Fibroblast of skin of scalp (primary cell): ENCODE measurements around the gene TBC1D1. TPM values are rescaled to one million over a fixed set of nuclear protein-coding genes. Genes with fewer than 3 reads are reported as not detected.

Experiments
- DNase-seq: peaks from one replicate; pipeline ENCODE4 v3.0.0-alpha.2; 2013
- polyA plus RNA-seq, 2 experiments: library from polyadenylated mRNA; unstranded; fragments of 120-200 nt; gene quantifications; one replicate each; pipeline ENCODE4 v1.2.1, GENCODE V29; 2013; ENCODE audit not compliant: insufficient read length in 2 of 2

The TBC1D1 gene, protein sequence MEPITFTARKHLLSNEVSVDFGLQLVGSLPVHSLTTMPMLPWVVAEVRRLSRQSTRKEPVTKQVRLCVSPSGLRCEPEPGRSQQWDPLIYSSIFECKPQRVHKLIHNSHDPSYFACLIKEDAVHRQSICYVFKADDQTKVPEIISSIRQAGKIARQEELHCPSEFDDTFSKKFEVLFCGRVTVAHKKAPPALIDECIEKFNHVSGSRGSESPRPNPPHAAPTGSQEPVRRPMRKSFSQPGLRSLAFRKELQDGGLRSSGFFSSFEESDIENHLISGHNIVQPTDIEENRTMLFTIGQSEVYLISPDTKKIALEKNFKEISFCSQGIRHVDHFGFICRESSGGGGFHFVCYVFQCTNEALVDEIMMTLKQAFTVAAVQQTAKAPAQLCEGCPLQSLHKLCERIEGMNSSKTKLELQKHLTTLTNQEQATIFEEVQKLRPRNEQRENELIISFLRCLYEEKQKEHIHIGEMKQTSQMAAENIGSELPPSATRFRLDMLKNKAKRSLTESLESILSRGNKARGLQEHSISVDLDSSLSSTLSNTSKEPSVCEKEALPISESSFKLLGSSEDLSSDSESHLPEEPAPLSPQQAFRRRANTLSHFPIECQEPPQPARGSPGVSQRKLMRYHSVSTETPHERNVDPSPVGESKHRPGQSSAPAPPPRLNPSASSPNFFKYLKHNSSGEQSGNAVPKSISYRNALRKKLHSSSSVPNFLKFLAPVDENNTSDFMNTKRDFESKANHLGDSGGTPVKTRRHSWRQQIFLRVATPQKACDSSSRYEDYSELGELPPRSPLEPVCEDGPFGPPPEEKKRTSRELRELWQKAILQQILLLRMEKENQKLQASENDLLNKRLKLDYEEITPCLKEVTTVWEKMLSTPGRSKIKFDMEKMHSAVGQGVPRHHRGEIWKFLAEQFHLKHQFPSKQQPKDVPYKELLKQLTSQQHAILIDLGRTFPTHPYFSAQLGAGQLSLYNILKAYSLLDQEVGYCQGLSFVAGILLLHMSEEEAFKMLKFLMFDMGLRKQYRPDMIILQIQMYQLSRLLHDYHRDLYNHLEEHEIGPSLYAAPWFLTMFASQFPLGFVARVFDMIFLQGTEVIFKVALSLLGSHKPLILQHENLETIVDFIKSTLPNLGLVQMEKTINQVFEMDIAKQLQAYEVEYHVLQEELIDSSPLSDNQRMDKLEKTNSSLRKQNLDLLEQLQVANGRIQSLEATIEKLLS (N-terminal part only)
- 56.7 TPM for polyA plus RNA-seq (2013, experiment 1 of 2; ENCODE audit: insufficient read length)
- 53.0 TPM for polyA plus RNA-seq (2013, experiment 2 of 2; ENCODE audit: insufficient read length)

DNA sequence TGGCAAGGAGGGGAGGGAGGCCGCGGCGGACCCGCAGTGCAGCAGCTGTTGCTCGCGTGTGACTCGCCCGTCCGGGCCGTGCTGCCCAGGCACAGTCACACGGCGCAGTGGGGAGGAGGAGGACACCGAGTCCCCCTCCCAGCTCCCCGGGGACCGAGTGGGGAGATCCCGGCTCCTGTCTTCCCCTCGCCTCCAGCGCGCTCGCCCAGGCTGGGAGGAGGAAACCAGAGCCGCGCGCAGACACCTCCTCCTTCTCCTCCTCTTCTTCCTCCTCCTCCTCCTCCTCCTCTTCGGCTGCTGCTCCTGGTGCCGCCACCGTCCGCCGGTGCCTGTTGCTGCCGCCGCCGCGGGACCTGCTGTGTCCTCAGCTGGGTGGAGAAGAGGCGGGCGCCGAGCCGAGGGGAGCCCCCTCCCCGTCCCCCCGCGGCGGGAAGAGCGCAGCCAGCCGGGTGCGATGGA is at the start of gene TBC1D1:
TBC1D1 (plus strand) TSS at position 284 of the 459 bp plus-strand sequence. CDS start 11,012 bp downstream, outside the sequence.
- no peak for DNase-seq

DNA sequence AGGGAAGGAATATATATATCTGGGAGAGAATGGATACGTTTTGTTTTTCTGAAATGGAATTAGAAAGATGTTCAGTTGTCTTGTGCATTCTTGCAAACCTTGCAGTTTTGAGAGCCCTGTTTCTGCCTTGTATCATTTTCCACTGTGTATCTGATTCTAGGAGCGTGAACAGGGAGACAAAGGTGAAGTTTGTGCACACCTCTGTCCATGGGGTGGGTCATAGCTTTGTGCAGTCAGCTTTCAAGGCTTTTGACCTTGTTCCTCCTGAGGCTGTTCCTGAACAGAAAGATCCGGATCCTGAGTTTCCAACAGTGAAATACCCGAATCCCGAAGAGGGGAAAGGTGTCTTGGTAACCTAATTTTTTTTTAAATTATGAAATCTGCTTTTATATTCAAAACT is 46.7 kb upstream of the TBC1D1 start:
- DNase-seq = no peak

DNA sequence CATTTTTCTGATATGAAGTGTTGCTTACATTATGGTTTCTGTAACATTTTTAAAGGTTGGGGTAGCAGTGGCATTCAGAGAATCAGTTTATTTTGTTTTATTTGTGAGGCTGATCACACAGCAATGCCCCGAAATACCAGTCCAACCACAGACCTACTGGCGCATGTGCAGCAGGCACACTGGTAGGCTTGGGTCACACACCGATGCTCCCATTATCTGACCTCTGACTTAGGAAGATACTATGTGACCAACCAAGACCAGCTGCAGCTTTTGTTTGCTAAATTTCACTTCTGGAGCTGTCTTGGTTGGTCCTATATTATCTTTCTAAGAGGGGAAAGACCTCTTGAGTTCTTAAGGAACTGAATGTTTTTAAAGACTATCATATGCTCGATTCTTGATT is 45.7 kb upstream of the TBC1D1 start:
- DNase-seq = no peak

DNA sequence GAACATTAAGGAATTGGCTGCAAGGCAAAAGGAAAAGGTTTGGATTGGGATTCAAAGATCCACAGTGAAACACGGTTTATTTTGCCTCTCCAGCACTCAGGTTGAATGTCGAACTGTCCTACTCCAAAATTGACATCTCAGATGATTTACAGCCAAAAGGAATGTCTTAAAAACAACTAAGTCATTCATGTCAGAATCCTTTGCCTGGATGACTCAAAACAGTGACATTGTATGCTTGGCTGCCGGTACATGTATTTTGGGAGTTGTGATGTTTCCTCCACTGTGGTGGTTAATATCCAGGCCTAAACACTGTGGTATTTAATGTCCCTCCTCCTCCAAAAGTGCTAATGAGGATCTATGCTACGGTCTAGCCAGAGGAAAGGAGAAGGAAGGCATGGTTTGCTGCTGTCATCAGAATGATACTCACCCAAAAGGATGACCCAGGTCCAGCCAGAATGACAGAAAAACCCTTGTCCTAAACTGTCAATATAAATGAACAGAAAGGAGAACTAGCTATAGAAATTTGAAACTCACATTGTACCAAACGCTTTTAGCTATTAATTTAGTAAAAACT is 43.5 kb upstream of the TBC1D1 start:
- DNase-seq = no peak

DNA sequence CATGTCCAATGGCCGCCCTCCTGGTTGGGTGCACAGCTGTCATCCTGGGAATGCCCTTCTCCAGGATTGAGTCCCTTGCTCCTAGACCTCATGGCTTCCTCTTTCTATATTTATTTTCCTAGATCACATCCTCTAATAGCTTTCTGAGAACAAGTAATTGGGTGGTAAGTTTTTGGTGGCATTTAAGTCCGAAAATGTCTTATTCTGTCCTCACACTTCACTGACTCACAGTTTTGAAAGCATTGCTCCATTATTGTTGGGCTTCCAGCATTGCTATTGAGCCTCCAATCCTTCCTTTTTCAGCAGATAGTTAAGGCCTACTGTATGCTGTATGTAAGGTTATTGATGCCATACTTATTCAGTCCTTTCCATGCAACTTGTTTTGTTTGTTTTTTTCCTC is 38.5 kb upstream of the TBC1D1 start:
- DNase-seq = no peak

DNA sequence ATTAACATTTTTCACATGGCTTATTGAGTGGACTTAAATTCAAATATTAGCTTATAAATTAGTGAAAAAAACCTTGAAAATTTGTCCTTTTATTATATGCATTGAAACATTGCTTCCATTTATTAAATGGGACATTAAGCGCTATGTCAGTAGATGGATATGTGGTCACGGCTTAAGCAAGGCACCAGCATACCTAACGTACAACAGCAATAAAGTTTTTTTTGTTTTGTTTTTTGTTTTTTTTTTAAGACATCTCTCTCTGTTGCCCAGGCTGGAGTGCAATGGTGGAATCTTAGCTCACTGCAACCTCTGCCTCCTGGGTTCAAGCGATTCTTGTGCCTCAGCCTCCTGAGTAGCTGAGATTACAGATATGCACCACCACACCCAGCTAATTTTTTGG is 32.8 kb upstream of the TBC1D1 start:
- no peak for DNase-seq

DNA sequence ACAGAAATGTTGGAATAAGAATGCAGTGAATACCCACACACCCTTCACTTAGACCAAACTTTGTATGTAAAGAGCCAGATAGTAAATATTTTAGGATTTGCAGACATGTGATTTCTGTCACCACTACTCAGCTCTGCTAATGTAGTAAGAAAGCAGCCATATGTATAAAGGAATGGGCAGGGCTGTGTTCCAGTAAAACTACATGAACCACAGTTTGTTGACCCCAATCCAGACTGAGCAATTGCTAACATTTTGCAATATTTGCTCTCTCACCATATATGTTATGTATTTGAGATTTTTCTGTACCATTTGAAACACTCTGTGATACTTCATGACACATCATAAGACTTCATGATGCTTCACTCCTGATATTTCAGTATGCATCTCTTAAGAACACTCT is 32.0 kb upstream of the TBC1D1 start:
- DNase-seq = no peak

DNA sequence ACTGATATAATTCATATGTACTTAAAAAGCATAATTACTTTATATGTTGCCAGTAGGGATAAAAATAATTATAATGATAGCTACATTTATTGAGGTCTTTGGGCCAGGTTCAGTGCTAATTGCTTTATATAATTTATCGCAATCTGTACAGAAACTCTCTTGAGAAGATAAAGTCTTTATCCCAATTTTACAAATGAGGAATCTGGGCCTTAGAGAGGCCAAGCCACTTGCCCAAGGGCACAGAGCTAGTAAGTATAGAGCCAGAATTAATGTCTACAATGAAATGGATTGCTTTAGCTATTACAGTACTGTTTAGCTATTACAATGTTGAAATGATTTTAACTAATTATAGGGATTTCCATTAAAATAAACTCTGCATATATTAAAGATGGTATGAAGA is 30.6 kb upstream of the TBC1D1 start:
- DNase-seq = no peak

DNA sequence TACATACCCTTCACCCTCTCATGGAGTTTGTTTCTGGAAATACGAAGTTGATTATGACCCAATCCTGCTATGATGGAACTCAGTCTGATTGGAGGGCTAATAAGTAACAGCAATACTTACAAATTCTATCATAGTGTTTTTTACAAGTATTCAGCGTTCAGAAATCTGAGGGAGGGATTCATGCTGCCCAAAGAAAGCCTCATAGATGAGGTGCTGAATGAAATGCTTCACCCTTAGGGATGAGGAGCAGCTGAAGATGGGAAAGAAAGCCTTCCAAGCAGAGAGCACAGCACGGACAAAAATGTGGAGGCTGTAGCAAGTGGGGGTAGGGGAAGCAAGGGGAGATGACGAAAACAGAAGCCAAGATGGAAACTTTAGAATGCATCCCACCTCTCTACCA is 27.9 kb upstream of the TBC1D1 start:
- no peak for DNase-seq

DNA sequence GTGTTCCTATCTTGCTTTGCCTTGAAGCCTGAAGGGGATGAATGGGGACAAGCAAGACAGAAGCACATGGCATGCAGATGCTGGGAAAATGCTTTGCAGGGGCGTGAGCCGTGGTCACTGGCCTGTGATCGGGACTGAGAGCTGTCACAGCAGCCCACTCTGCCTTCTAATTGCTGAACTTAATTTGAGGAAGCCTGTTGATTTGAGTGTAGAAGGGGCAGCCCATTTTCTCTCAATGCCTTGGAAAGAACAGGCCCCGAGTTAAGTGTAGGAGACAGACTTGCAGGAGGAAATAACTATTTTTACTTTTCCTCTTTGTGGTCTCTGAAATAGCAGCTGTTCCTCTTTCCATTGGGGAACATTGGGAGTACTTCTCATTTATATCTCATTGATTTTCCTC is 26.1 kb upstream of the TBC1D1 start:
- no peak for DNase-seq

DNA sequence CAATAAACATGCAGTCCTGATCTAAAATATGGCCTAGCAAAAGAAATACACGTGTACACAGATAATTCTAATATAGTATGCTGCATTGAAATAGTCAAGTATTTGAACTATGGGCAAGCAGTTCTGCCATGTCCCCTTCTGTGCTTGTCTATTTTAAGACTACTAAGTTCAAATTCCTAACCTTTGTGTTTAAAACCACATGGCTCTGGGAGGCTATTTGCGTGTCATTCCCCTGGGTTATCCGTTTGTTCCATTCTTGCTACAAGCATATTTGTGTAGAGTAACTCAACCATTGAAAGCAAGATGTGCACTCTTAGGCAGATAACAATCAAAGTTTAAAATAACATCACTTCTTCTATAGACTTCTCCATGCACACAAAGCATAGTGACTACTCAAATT is 25.4 kb upstream of the TBC1D1 start:
- peak; percentile 16 for DNase-seq

DNA sequence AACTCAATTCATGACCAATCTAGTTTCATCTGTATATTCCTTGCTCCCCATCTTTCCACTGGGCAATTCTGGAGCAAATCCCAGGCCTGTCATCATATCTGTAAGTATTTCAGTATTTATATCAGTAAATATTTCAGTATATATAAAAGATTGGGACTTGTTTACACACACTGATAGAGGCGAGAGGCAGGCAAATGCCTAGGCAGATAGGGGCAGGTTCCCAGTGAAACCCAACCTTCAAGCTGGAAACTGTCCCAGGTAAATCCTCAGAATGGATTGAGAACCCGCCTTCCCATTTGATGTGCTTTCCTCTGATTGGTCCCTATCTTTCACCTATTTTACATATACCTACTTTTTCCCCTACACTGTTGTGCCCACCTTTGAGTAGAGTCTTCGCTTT is 23.8 kb upstream of the TBC1D1 start:
- DNase-seq = no peak

DNA sequence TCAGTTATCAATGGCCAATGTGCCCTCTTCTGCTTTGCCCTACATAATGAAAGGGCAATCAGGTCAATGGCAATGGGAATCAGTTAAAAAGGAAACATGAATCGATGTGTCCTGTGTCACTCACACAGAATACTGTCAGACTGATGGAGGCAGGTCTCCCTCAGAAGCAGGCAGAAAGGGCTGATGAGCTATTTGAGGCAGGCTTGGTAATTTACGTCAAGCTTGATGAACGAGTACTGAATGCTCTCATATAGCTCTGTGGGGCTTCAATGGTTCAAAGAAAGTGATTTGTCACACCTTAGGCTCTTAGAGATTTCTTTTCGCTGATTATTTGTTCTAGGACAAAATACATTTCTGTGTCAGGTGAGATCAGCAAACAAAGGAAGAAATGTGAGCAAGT is 22.6 kb upstream of the TBC1D1 start:
- DNase-seq = no peak

DNA sequence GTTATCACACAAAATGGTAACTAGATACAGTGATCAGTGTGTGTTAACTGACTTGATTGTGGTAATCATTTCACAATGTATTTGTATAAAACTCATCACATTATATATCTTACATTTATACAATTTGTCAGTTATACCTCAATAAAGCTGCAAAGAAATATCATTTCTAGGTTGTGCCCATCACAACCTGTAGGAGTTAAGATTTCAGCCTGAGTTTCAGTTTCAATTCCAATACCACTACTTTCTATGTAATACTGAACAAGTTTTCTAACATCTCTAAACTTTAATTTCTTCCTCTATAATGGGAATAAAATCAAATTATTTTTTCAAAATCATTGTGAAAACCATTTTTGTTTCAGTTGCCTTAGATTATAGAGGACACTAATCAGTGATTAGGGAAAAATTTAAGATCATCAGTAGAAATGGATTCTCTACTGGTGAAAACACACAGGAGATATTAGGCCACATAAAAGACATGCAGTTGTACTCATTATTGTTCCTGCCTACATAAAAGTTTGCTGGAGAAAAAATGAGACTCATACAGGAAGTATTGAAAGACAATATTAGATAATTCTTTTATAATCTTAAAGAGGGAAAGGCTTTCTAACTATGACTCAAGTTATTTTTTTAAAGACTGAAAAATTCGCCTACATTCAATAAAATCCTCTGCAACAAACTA is 18.4 kb upstream of the TBC1D1 start:
- DNase-seq = no peak

DNA sequence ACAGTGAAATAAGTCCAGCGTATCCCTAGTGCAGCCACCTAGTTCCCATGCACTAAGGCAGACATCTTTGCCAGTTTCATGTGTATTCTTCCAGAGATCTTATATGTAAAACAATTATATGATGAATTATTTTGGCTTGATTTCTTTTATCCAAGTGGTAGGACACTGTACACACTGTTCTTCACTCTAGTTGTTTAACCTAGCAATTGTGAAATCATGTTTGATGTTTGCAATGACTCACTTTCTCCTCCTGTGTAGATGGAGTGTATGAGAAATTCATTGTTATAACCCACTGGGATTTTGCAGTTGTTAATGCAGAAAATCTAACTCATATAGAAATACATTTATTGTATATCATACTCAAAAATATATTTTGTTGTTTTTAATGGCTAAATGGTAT is 17.5 kb upstream of the TBC1D1 start:
- DNase-seq = no peak

DNA sequence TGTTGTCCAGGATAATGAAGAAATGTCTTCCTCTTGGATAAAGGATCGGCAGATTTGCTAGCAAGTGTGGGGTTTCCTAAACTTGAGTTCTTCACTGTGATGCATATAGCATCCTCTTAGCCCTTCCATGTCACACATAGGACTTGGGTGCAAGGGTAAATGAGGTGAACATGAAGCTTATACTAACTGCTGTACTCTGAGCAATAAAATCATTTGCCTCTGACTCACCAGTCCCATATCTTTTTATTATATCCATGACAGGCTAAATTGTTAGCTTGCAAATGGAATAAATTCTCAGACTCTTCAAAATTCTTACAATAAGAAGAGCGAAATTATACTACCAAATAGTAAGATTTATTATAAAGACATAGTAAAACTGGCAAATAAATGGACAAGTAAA is 14.7 kb upstream of the TBC1D1 start:
- no peak for DNase-seq

DNA sequence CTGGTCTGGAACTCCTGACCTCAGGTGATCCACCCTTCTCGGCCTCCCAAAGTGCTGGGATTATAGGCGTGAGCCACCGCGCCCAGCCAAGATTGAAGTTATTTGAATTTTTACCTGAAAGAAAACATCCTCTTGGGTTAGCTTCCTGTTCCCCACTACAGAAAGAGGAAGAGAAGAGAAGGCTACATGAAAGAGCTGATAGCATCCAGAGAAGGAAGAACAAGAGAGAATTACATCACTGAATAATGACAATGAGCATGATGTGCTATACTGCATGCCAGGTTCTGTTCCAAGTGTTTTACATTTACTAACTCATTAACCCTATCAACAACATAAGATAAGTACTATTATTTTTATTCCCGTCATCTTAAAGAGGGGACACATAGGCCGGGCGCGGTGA is 11.5 kb upstream of the TBC1D1 start:
- DNase-seq = no peak

DNA sequence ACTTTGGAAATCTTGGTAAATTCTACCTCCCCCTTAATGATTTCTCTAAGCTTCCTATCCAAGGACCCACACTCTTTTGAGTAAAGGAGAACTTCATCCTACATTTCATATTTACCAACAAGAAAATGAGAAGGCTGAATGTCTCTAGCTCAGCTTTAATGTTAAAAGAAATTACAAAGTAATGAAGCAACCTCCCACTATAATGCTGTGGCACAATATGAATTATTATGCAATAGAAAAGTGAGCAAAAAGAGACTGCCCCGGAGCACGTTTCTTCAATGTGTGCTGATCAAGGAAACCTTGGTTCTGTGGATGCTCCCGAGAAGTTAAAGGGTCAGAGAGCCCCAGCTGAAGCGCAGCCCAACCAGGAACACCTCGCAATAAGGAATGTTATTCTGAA is 9.1 kb upstream of the TBC1D1 start:
- DNase-seq = no peak

DNA sequence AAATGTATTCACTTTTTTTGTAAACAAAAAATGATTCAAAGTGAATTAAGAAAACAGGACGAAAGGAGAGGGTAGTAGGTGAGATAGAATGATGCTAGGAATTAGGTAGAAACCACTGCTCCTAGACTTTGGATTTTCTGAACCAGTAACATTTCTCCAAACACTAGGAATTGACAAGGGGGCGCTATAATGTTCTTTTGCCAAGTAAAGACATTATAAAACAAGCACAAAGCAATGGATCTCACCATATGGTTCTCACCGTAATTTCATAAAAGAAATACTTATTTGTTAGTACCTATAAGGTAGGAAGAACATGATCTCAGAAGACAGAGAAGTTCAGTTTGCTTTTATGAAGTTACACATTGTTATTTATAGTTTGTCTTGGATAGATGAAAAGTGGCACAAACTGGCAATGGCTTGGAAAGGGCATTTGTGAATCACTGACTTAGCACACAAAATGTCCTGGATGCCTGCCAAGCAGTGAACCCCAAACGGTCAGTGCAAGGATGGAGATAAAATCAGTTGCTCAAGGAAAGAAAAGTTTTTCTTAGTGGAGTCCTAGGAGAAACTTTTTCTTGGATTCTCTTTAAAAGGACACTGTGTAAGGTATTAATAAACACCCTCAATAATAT is 8.1 kb upstream of the TBC1D1 start:
- DNase-seq = no peak

DNA sequence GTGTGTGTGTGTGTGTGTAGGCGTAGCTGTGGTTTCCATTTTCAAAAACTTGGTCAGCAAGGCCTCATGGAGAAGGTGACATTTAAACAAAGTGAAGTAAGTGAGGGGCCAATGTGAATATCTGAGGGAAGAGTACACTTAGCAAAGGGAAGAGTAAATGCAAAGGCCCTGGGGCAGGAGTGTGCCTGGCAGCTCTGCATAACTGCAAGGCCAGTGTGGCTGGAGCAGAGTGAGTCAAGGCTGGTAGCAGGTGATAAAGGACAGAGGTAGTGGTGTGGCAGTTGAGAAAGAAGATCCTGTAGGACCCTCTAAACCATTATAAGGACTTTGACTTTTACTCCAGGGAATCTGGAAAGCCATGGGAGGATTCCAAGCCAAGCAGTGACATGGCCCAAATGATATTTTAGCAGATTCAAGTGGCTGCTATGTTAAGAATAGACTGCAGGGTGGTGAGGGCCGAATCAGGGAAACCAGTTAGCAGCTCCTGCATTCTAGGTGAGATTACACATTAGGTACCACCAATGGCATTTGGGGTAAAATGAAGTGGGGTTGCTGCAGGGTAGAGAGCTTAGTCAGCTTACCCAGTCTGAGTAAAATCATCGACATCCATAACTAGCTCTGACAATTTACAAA is 5.9 kb upstream of the TBC1D1 start:
- no peak for DNase-seq

DNA sequence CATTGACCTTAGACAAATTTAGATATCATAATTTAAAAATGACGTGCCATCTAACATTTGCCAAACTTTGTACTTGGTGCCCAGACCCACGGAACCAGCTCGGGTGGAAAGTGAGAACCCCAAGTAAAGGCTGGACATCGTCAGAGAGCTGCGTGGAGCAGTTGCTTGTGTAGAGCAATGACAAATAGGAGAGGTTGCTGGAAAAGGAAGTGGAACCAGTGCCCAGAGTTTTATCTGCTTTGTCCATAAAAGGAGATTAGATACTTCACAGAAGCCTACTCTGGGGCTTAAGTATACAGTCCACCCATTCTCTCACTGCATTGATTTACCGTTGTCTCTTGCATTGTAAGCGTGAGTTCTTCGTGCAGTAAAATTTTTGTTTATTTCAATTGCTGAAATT is 5.4 kb upstream of the TBC1D1 start:
- no peak for DNase-seq
